Activated CD8-positive, alpha-beta memory T cell treated with anti-CD3 and anti-CD28 coated beads, Interleukin-2, amount 50 U/mL, for 24 hours (primary cell): Measurements from ENCODE around the gene OXCT1.
"Not testable (repeated sequence)": the region's sequence is repeated elsewhere in the genome, so short reads cannot be mapped to it uniquely, and the experiment has no call there.

Experiments
- DNase-seq: peaks from one replicate; pipeline ENCODE4 v3.0.0-alpha.2; 2020; ENCODE audit errors: extremely low read depth

Gene OXCT1

GRCh38 chr5:41874512-41875060, 4.4 kb upstream of the OXCT1 start:
- DNase-seq, result no peak

- no peak for DNase-seq
These were observed 1.6 kb upstream of the OXCT1 start for GRCh38 chr5:41871852-41872251.

- no peak for DNase-seq
These were observed 413 bp upstream of the OXCT1 start for GRCh38 chr5:41870627-41871048.

GRCh38 chr5:41869151-41869723, 988 bp downstream of the OXCT1 start:
- no peak for DNase-seq

GRCh38 chr5:41863871-41864486, 6.2 kb downstream of the OXCT1 start:
- no peak for DNase-seq

- no peak for DNase-seq
These were observed 11.3 kb downstream of the OXCT1 start for GRCh38 chr5:41858890-41859289.

- no peak for DNase-seq
These were observed 12.2 kb downstream of the OXCT1 start for GRCh38 chr5:41857989-41858388.

- DNase-seq, result no peak
These were observed 13.4 kb downstream of the OXCT1 start for GRCh38 chr5:41856644-41857491.

GRCh38 chr5:41852293-41852692, 17.9 kb downstream of the OXCT1 start:
- DNase-seq, result no peak

GRCh38 chr5:41851116-41851515, 19.1 kb downstream of the OXCT1 start:
- DNase-seq, result no peak

- no peak for DNase-seq
These were observed 21.2 kb downstream of the OXCT1 start for GRCh38 chr5:41848983-41849382.

- DNase-seq, result not testable (repeated sequence)
These were observed 24.5 kb downstream of the OXCT1 start for GRCh38 chr5:41845751-41846150.

GRCh38 chr5:41844502-41844901, 25.7 kb downstream of the OXCT1 start:
- no peak for DNase-seq

- no peak for DNase-seq
These were observed 26.5 kb downstream of the OXCT1 start for GRCh38 chr5:41843456-41844370.

GRCh38 chr5:41842777-41843176, 27.4 kb downstream of the OXCT1 start:
- no peak for DNase-seq

- DNase-seq, result no peak
These were observed 28.9 kb downstream of the OXCT1 start for GRCh38 chr5:41841325-41841724.

GRCh38 chr5:41840251-41840650, 30.0 kb downstream of the OXCT1 start:
- no peak for DNase-seq

GRCh38 chr5:41837793-41838192, 32.4 kb downstream of the OXCT1 start:
- DNase-seq, result no peak

- DNase-seq, result no peak
These were observed 34.6 kb downstream of the OXCT1 start for GRCh38 chr5:41835645-41836044.

- no peak for DNase-seq
These were observed 35.7 kb downstream of the OXCT1 start for GRCh38 chr5:41834506-41834905.

GRCh38 chr5:41832430-41832829, 37.8 kb downstream of the OXCT1 start:
- DNase-seq, result no peak

- DNase-seq, result no peak
These were observed 39.1 kb downstream of the OXCT1 start for GRCh38 chr5:41831155-41831554.
